Measurements from ENCODE around the gene AP3S2.

The AP3S2 gene

GRCh38 chr15:89900849-89901248 is 7.1 kb upstream of the AP3S2 start:
- no peak overlapping the region for H3K9ac ChIP-seq (ENCODE audit: low read depth, low read length, poor library complexity, severe bottlenecking)

DNA sequence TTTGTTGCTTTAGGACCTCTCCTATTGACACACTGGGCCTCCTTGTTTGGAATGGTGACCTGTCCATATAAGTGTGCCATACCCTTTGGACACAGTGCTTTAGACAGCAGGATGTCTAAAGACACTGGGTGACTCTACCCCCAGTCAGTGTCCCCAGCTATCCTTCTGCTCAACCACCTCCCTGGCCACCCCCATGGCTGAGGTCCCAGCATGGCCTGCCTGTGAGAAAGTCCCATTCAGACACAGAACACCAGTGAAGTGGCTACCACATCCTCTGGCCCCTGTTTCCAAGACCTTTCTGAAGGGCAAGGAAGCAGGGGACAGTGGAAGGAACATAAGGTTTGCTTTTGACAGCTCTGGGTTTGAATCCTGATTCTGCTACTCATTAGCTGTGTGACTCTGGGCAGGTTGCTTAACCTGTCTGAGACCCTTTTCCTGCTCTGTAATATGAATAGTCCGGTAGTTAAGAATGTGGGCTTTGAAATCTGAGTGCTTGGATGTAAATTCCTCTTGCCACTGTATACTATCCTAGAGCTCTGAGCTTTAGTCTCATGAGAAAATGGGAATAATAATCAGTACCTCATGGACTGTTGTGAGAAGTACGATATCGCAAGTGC is 6.3 kb upstream of the AP3S2 start:
- no peak overlapping the region for H2AFZ ChIP-seq (ENCODE audit: low read length)
- no peaks in the 10 kb centered on the region for H3K9me3 ChIP-seq (ENCODE audit: insufficient read depth, low read depth, low read length)
- no peaks in the 10 kb centered on the region for H3F3A ChIP-seq (ENCODE audit: low read depth)
- H3K36me3 ChIP-seq (ENCODE audit: insufficient read depth, low read length): no peaks in the 10 kb centered on the region
- H4K20me1 ChIP-seq (ENCODE audit: insufficient read depth, low read length, poor library complexity, severe bottlenecking): no peaks in the 10 kb centered on the region
- no peak overlapping the region for H3K4me3 ChIP-seq (ENCODE audit: low read length, poor library complexity, severe bottlenecking)
- no peak overlapping the region for H3K9ac ChIP-seq (ENCODE audit: low read depth, low read length, poor library complexity, severe bottlenecking)
- H3K9me2 ChIP-seq (replicated peaks; ENCODE audit: low read depth, low read length): no peaks in the 10 kb centered on the region
- no peak overlapping the region for H3K4me2 ChIP-seq (ENCODE audit: low read depth, low read length, poor library complexity, severe bottlenecking)
- no peaks in the 10 kb centered on the region for H3K79me2 ChIP-seq (ENCODE audit: insufficient read depth, low read length)
- no peak for TF ChIP-seq EZH2phosphoT487 (IDR thresholded peaks at IDR 0.05; ENCODE audit: borderline replicate concordance)
- TF ChIP-seq, protein P1, sequence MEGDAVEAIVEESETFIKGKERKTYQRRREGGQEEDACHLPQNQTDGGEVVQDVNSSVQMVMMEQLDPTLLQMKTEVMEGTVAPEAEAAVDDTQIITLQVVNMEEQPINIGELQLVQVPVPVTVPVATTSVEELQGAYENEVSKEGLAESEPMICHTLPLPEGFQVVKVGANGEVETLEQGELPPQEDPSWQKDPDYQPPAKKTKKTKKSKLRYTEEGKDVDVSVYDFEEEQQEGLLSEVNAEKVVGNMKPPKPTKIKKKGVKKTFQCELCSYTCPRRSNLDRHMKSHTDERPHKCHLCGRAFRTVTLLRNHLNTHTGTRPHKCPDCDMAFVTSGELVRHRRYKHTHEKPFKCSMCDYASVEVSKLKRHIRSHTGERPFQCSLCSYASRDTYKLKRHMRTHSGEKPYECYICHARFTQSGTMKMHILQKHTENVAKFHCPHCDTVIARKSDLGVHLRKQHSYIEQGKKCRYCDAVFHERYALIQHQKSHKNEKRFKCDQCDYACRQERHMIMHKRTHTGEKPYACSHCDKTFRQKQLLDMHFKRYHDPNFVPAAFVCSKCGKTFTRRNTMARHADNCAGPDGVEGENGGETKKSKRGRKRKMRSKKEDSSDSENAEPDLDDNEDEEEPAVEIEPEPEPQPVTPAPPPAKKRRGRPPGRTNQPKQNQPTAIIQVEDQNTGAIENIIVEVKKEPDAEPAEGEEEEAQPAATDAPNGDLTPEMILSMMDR (conservative IDR thresholded peaks at IDR 0.05; ENCODE audit: low read length): no peak
- no peaks in the 10 kb centered on the region for H3K4me1 ChIP-seq (ENCODE audit: insufficient read depth, low read length, poor library complexity, severe bottlenecking)
- no peaks in the 10 kb centered on the region for H3K27me3 ChIP-seq (ENCODE audit: insufficient read depth, low read length, poor library complexity, severe bottlenecking)

More at GRCh38 chr15:89900849-89901248, 7.1 kb upstream of the AP3S2 start:
- Histone ChIP-seq H3K9me2 (replicated peaks; ENCODE audit: low read depth, low read length) (no peaks in the 10 kb centered on the region), H3K36me3 (ENCODE audit: insufficient read depth, low read length) (no peaks in the 10 kb centered on the region), H3K4me1 (ENCODE audit: insufficient read depth, low read length, poor library complexity, severe bottlenecking) (no peaks in the 10 kb centered on the region), H3K4me2 (ENCODE audit: low read depth, low read length, poor library complexity, severe bottlenecking) (no peak overlapping the region), H3F3A (ENCODE audit: low read depth) (no peaks in the 10 kb centered on the region), H3K79me2 (ENCODE audit: insufficient read depth, low read length) (no peaks in the 10 kb centered on the region), H3K9me3 (ENCODE audit: insufficient read depth, low read depth, low read length) (no peaks in the 10 kb centered on the region), H3K4me3 (ENCODE audit: low read length, poor library complexity, severe bottlenecking) (no peak overlapping the region), H2AFZ (ENCODE audit: low read length) (no peak overlapping the region), H4K20me1 (ENCODE audit: insufficient read depth, low read length, poor library complexity, severe bottlenecking) (no peaks in the 10 kb centered on the region), H3K27me3 (ENCODE audit: insufficient read depth, low read length, poor library complexity, severe bottlenecking) (no peaks in the 10 kb centered on the region)
- no peak for TF ChIP-seq EZH2phosphoT487 (IDR thresholded peaks at IDR 0.05; ENCODE audit: borderline replicate concordance)
- TF ChIP-seq, protein P1 (conservative IDR thresholded peaks at IDR 0.05; ENCODE audit: low read length): no peak

DNA sequence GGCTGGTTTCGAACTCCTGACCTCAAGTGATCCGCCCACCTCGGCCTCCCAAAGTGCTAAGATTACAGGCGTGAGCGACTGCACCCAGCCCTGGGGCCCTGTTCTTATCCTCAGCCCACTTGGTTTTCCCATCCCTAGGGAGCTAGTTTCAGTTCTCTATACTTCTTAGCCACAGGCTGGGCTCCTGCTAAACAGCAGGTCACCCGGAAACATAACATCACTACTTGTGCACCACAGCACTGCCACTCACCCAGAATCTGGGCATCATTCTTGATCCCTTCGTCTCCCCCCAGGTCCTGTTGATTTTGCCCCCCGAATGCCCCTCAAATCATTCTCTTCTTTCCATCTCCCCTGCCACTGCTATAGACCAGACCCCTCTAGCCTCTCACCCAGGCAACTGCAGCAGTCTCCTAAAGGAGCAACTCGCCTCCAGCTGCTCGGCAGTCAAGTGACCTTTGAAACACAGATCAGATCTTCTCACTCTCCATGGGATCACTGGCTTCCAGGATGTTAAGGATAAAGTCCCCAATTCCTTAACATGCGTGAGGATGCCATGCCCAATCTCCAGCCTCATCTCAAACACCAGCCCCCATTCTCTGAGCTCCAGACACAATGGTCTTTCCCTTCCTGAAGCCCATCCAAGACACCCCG is 5.6 kb upstream of the AP3S2 start:
- no peak overlapping the region for H3K9ac ChIP-seq (ENCODE audit: low read depth, low read length, poor library complexity, severe bottlenecking)
- H3K4me2 ChIP-seq (ENCODE audit: low read depth, low read length, poor library complexity, severe bottlenecking): no peak overlapping the region
- H3K9me2 ChIP-seq (replicated peaks; ENCODE audit: low read depth, low read length): no peaks in the 10 kb centered on the region
- no peak overlapping the region for H2AFZ ChIP-seq (ENCODE audit: low read length)
- H3F3A ChIP-seq (ENCODE audit: low read depth): no peaks in the 10 kb centered on the region
- no peaks in the 10 kb centered on the region for H4K20me1 ChIP-seq (ENCODE audit: insufficient read depth, low read length, poor library complexity, severe bottlenecking)
- no peaks in the 10 kb centered on the region for H3K79me2 ChIP-seq (ENCODE audit: insufficient read depth, low read length)
- H3K4me3 ChIP-seq (ENCODE audit: low read length, poor library complexity, severe bottlenecking): no peak overlapping the region
- H3K9me3 ChIP-seq (ENCODE audit: insufficient read depth, low read depth, low read length): no peaks in the 10 kb centered on the region
- no peaks in the 10 kb centered on the region for H3K4me1 ChIP-seq (ENCODE audit: insufficient read depth, low read length, poor library complexity, severe bottlenecking)
- no peak for TF ChIP-seq EZH2phosphoT487 (IDR thresholded peaks at IDR 0.05; ENCODE audit: borderline replicate concordance)
- TF ChIP-seq, protein P1 (conservative IDR thresholded peaks at IDR 0.05; ENCODE audit: low read length): no peak
- H3K36me3 ChIP-seq (ENCODE audit: insufficient read depth, low read length): no peaks in the 10 kb centered on the region
- H3K27me3 ChIP-seq (ENCODE audit: insufficient read depth, low read length, poor library complexity, severe bottlenecking): no peaks in the 10 kb centered on the region

All from Loucy (cell line).